ENCODE results near the gene PRPF4.

DNA sequence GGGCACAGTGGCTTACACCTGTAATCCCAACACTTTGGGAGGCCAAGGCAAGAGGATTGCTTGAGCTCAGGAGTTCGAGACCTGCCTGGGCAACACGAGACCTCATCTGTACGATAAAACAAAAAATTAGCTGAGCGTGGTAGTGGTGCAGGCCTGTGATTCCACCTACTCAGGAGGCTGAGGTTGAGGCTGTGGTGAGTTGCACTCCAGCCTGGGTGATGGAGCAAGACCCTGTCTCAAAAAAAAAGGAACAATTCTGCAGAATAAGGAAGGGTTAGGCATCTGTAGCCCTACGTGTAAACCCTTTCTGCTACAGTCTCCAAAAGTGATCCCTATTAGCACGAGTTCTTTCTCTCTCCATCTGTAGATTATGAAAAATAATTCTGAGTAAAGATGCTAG lies 20.0 kb upstream of the PRPF4 start:
- TF ChIP-seq, protein P1, sequence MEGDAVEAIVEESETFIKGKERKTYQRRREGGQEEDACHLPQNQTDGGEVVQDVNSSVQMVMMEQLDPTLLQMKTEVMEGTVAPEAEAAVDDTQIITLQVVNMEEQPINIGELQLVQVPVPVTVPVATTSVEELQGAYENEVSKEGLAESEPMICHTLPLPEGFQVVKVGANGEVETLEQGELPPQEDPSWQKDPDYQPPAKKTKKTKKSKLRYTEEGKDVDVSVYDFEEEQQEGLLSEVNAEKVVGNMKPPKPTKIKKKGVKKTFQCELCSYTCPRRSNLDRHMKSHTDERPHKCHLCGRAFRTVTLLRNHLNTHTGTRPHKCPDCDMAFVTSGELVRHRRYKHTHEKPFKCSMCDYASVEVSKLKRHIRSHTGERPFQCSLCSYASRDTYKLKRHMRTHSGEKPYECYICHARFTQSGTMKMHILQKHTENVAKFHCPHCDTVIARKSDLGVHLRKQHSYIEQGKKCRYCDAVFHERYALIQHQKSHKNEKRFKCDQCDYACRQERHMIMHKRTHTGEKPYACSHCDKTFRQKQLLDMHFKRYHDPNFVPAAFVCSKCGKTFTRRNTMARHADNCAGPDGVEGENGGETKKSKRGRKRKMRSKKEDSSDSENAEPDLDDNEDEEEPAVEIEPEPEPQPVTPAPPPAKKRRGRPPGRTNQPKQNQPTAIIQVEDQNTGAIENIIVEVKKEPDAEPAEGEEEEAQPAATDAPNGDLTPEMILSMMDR (IDR thresholded peaks at IDR 0.05; ENCODE audit: insufficient read depth, low read length, poor library complexity, severe bottlenecking): no peak
- no peak for TF ChIP-seq EZH2phosphoT487 (conservative IDR thresholded peaks at IDR 0.05; ENCODE audit: low read length)
